ENCODE data around the gene PDZRN3.

The PDZRN3 gene

GRCh38 chr3:73409138-73409763 lies 215.5 kb downstream of the PDZRN3 start:
- DNase-seq, result no peak

DNA sequence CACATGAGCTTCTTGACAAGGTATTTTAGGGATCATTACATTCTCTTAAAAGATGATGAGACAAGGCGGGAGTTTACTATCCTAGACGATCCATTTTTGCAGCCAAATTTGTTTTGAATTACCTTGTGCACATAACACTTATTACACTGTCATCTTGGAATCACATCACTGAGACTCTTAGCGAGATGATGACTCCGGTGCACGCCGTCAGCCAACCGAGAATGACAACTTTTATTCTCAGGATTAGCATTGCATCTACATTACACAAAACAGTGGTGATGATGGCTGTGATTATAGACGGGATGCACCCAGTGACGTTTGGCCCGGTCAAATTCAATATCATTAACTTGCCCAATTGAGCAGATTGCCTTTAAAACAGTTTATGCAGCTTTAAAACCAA lies 216.1 kb downstream of the PDZRN3 start:
- DNase-seq, result no peak

DNA sequence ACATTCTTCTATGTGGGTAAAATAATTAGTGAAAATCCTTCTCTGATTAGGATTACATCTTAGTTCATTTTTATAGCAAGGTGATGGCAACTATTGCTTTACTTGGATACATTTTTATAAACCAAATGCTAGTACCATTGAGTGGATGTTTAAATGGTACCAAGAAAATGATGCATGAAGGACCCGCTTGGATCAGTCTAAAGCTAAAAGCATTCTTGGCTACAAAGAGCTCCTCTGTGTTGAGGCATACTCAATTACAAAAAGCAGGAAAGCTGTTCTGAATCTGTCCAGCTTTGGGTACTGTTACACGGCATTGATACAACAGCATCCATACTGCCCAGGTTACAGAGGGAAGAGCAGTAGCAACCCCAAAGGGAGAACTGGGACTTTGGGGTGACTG lies 217.2 kb downstream of the PDZRN3 start:
- DNase-seq, result no peak

DNA sequence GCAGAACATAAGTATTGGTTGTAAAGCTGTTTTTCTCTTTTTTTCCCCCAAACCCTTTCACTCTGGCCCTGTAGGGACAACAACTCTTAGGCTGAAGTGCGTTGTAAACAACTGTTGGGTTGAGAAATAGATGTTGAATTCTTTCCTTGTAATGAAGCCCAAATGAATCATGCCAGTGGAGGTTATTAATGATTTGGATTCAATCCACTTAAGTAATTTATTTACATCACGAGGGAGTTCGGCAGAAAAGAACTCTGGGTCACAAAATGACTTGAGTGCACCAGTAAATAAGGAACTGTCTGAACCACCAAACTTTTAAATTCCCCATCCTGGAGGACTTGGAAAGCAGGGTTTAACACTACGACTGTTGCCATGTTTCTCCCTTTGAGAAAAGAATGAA lies 218.9 kb downstream of the PDZRN3 start:
- no peak for DNase-seq

- no peak for DNase-seq
Measured at GRCh38 chr3:73405000-73405399, 219.7 kb downstream of the PDZRN3 start.

GRCh38 chr3:73404435-73404834 lies 220.3 kb downstream of the PDZRN3 start:
- no peak for DNase-seq

GRCh38 chr3:73403444-73403843 lies 221.3 kb downstream of the PDZRN3 start:
- no peak for DNase-seq

GRCh38 chr3:73401616-73402279 lies 223.0 kb downstream of the PDZRN3 start:
- no peak for DNase-seq

DNA sequence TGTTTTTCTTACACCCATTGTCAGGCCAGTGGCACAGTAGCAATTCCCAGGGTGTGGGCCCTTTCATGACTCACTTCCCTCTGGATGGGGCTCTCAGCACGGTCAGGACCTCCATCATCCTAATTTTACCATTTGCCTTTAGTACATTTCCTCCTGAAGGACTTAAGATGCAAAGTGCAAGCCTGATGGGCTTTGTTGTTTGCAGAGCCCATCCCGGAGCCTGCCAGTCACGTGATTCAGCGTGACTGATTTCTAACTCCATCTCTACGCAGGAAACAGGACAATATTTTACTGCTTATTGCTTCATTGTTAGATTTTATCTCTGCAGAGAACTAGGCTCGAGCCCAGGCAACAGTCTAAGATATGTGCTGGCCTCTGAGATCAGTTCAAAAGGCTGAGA lies 223.7 kb downstream of the PDZRN3 start:
- DNase-seq, result no peak

GRCh38 chr3:73399666-73400253 lies 225.0 kb downstream of the PDZRN3 start:
- DNase-seq, result no peak

DNA sequence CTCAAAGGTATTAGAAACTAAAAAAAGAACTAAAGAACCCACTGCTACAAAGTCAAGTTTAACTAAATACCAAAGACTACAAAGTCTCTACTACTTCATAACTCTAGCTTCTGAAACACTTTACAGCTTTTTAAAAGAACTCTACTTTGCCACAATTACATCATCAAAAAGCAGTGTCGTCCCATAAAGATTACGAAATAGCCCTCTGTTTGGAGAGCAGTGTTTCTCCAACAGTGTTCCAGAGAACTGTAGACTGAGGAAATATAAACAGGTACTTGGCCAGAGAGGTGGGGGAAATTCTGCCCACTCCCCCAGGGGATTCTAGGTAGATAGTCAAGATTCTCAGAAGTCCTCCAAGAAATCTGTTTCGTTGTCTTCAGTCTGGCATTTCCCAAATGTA lies 225.6 kb downstream of the PDZRN3 start:
- no peak for DNase-seq

DNA sequence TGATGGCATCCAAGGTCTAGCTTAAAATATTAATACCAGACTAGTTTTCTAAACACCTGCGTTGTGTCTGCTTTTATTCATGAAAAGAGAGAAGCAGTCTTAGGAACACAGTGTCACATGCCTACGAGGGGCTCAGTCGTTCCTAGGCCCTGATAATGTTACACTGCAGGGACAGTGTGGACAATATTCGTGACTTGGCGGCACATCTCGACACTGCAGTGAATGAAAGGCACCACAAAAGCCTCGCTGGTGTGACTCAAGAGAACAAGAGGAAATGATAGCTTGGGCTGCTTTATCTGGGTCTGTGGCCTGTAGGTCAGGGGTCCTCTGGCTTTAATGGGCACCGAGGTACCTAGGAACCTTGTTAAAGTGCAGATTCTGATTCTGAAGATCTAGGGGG lies 226.7 kb downstream of the PDZRN3 start:
- no peak for DNase-seq

GRCh38 chr3:73394240-73394639 lies 230.5 kb downstream of the PDZRN3 start:
- no peak for DNase-seq

DNA sequence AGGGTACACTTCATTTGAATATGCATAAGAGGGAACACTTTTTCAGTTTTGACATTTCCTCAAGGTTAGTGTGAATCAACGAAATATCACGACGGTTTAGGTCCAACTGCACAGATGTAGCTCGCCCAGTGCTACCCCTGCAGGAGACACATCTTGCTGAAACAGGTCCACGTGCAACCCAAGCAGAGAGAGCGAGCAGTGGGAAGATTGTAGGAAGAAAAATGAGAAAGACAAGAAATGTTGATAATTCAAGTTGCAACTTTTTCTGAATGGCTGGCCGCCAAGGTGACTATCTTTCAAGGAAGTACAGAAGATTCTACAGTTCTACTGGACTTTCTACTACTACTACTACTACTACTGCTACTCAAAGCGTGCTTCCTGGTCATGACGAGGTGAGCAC lies 231.7 kb downstream of the PDZRN3 start:
- no peak for DNase-seq

DNA sequence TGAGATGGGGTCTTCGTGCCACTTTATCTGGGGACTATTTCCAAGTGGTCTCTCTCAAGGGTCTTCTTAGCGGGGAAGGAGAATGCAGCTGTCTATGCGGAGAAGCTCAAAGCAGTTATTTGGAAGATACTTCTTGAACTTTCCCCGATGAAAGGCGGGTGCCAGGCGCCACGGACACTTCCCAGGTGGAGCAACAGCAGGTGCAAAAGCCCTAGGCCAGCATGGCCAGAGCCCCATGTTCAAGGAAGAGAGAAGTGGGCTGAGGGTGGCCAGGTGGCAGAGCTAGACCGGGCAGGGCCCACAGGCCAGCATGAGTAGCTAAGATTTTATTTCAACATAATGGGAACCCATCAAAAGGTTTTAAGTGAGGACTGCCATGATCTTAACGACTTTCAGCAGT lies 232.8 kb downstream of the PDZRN3 start:
- DNase-seq, result no peak

DNA sequence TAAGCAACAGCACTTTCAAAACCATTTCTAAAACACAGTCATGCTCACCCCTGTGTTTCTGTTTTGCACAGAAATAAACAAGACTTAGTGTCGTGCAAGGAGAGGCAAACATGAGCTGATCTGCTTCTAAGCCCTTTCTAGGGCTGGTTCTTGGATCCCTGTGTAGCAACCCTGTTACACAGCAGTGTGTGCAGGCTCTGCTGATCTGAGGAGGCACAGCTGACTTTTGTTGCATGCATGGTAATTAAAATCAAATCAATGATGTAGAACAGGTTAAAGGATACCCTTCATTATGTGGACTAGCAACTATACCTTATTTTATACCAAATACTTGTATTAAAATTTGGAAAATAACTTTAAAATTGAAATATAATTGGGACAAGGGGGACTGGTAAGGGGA lies 234.8 kb downstream of the PDZRN3 start:
- no peak for DNase-seq

DNA sequence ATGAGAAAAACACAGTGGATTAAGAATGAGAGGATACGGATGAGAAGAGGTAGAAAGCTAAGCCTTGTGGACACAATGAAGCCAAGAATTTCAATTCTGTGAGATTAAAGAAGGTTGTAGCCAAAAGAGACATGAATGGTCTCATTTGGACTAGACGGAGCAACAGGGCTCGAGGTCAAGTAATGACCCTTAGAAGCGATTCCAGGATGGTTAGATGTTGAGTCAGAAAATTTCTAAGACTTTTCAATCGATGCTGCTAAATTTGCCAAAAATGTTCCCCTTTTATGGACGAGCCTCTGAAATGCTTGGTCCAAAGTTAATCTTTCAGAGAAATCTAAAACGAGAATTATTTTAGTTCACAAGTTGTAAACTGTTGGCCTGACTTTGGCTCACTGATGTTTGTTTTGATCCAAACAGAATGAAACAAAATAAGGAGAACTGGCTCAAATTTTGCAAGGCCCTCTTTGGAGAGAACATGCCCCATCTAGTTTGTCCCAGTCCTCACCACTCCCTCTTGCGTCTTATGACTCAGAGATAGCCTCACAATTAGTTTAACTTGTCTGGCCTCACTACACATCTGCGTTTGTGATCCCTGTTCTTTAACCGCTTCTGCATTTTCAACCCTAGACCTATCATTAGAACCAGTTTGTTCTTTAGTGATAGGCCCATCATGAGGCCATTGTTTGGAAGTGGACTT lies 235.5 kb downstream of the PDZRN3 start:
- no peak for DNase-seq

DNA sequence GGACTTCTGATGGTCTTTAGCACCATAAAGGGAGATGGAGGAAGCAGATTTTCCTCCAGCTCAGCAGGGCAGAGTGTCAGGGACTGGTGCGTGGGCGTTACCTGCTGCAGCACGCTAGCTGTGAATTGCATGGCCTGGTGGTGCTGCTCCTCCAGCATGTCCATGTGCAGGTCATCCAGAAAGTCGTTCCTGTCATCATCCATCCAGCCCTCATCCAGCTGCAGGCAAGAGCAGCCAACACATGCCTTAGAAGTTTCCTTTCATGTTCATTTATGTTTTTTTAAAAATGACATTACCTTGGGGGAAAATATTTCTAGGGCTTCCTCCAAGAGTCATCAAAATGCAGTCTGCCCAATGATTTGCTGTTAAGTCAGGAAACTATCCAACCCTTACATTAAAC lies 239.2 kb downstream of the PDZRN3 start:
- no peak for DNase-seq

- DNase-seq, result no peak
Measured at GRCh38 chr3:73384091-73384906, 240.4 kb downstream of the PDZRN3 start.

- DNase-seq, result no peak
Measured at GRCh38 chr3:73383470-73384049, 241.2 kb downstream of the PDZRN3 start.

GRCh38 chr3:73381551-73381950 lies 243.2 kb downstream of the PDZRN3 start:
- no peak for DNase-seq

GRCh38 chr3:73380735-73381532 lies 243.8 kb downstream of the PDZRN3 start:
- no peak for DNase-seq
